Body of pancreas (tissue), 4 donors: Measurements from ENCODE around the gene CACNB3. TPM values are rescaled to one million over a fixed set of nuclear protein-coding genes. Genes with fewer than 3 reads are reported as not detected.
A peak's percentile ranks its signal among the peaks of the same experiment; 100 is the strongest.

Experiments used
- ATAC-seq: fragments of 150-250 bp; one replicate; pipeline ENCODE4 v1.9.1; 2016
- DNase-seq, 4 donors: peaks; one replicate each; pipeline ENCODE4 v3.0.0-alpha.2; 2019
- H3K27ac ChIP-seq, 4 donors: fragments of 200-600 bp; sonication (generic); 1 replicate in 3 of 4; 2 replicates in 1 of 4; pipeline versions ENCODE4 v1.5.1 to v1.6.1; 2016 to 2019; ENCODE audit warnings: mild to moderate bottlenecking in 1 of 4, mixed read lengths in 1 of 4, moderate library complexity in 1 of 4
- H3K27me3 ChIP-seq, 2 donors: fragments of 200-600 bp; sonication (generic); one replicate each; pipeline ENCODE4 v1.6.0; 2016; ENCODE audit warnings: mild to moderate bottlenecking in 1 of 2
- H3K36me3 ChIP-seq, 2 donors: fragments of 200-600 bp; sonication (generic); replicated peaks in 1 of 2; 2 replicates each; pipeline ENCODE4 v1.5.1; 2016; ENCODE audit warnings: low read depth in 2 of 2; ENCODE audit not compliant: insufficient read depth in 1 of 2
- H3K4me1 ChIP-seq: fragments of 200-600 bp; sonication (generic); one replicate; pipeline ENCODE4 v1.6.0; 2016
- H3K4me3 ChIP-seq, 2 donors: fragments of 200-600 bp; sonication (generic); 1 replicate in 1 of 2; 2 replicates in 1 of 2; pipeline ENCODE4 v1.5.1; 2016 to 2019
- H3K9me3 ChIP-seq, 3 donors: fragments of 200-600 bp; sonication (generic); 1 replicate in 2 of 3; 2 replicates in 1 of 3; pipeline ENCODE4 v1.5.1; 2016
- CTCF ChIP-seq, 7 experiments: fragments of 450-650 bp in 4 of 7; fragments of 200-600 bp in 3 of 7; sonication (generic) in 3 of 7; IDR thresholded peaks; one replicate each; pipeline ENCODE4 v1.5.1; 2016 to 2019; ENCODE audit warnings: antibody characterized with exemption in 7 of 7
- POLR2A ChIP-seq, 3 donors: fragments of 450-650 bp; IDR thresholded peaks; one replicate each; pipeline ENCODE4 v1.6.1; 2016; ENCODE audit warnings: antibody characterized with exemption in 3 of 3, mild to moderate bottlenecking in 2 of 3
- WGBS, 2 donors: methylation state at CpG; one replicate each; pipeline ENCODE4 v1.1.5; 2017; 5-methylcytosine and 5-hydroxymethylcytosine counted together
- intact Hi-C: fragments of 100-400 bp; cut with DNase I; formaldehyde crosslinking; loops from one replicate; pipeline ENCODE4 v1.15.1; 2023
- total RNA-seq, 2 donors: library from RNA; depleted of rRNA; stranded (reverse); fragments of >200 nt; gene quantifications; one replicate each; pipeline ENCODE4 v1.1.0, GENCODE V29; 2016

The CACNB3 gene
- total RNA-seq, 2 donors from 2014 or later: 4.0 to 6.7 TPM

- intact Hi-C loops: no loop called here
- 80 to 89% methylated on average over 8 to 14 of the region's 16 CpGs for WGBS, 2 donors
- Histone ChIP-seq H3K4me1 (peaks cover 5% of the 10 kb centered on the region), H3K27ac (no peak overlapping the region), H3K27me3 (no peaks in the 10 kb centered on the region), H3K9me3 (no peaks in the 10 kb centered on the region), H3K4me3 (no peak overlapping the region), H3K36me3 (peaks cover 0 to 13% of the 10 kb centered on the region in 2 donors)
- no peak for ATAC-seq
- TF ChIP-seq CTCF (IDR thresholded peaks at IDR 0.05): no peak
- no peak for DNase-seq
These were observed 40.5 kb upstream of the CACNB3 start for GRCh38 chr12:48777501-48778400.

- no peaks in the 10 kb centered on the region for H3K9me3 ChIP-seq
- H3K27ac ChIP-seq: no peak overlapping the region
- intact Hi-C loops: no loop called here
- H3K4me1 ChIP-seq: peaks cover 5% of the 10 kb centered on the region
- H3K27me3 ChIP-seq: no peaks in the 10 kb centered on the region
- no peak overlapping the region for H3K4me3 ChIP-seq
- ATAC-seq: peak; percentile 27
- WGBS, 2 donors: 64 to 83% methylated on average over 3 of the region's 3 CpGs
- TF ChIP-seq POLR2A (IDR thresholded peaks at IDR 0.05) (no peak), CTCF (IDR thresholded peaks at IDR 0.05) (no peak)
- H3K36me3 ChIP-seq: peaks cover 0 to 2% of the 10 kb centered on the region in 2 donors
- DNase-seq: peak in 1 of 4 donors; percentile 22
These were observed 38.4 kb upstream of the CACNB3 start for GRCh38 chr12:48779869-48780268.

- H3K9me3 ChIP-seq: no peaks in the 10 kb centered on the region
- no peak overlapping the region for H3K4me3 ChIP-seq
- TF ChIP-seq CTCF (IDR thresholded peaks at IDR 0.05) (no peak), POLR2A (IDR thresholded peaks at IDR 0.05) (no peak)
- H3K27me3 ChIP-seq: no peaks in the 10 kb centered on the region
- peak overlapping the region in 1 of 4 donors; percentile 36 for H3K27ac ChIP-seq
- intact Hi-C loops: no loop called here
- DNase-seq: no peak
- WGBS, 2 donors: 65 to 67% methylated on average over 7 to 11 of the region's 11 CpGs
- peaks cover 5% of the 10 kb centered on the region for H3K4me1 ChIP-seq
- no peaks in the 10 kb centered on the region for H3K36me3 ChIP-seq
- ATAC-seq: no peak
These were observed 37.8 kb upstream of the CACNB3 start for GRCh38 chr12:48780381-48781025.

- TF ChIP-seq CTCF (IDR thresholded peaks at IDR 0.05): no peak
- Histone ChIP-seq H3K9me3 (no peaks in the 10 kb centered on the region), H3K36me3 (no peaks in the 10 kb centered on the region), H3K4me1 (peaks cover 14% of the 10 kb centered on the region), H3K4me3 (no peak overlapping the region), H3K27me3 (no peaks in the 10 kb centered on the region), H3K27ac (no peak overlapping the region)
- intact Hi-C loops: no loop called here
- DNase-seq (no peak), ATAC-seq (no peak)
- WGBS, 2 donors: 82 to 92% methylated on average over 6 to 9 of the region's 9 CpGs
These were observed 36.4 kb upstream of the CACNB3 start for GRCh38 chr12:48781750-48782456.
